Activated effector memory CD4-positive, alpha-beta T cell treated with anti-CD3 and anti-CD28 coated beads, Interleukin-2, amount 50 U/mL, for 16 hours (primary cell): ENCODE results near the gene PDCD4.
"Not testable (repeated sequence)": the region's sequence is repeated elsewhere in the genome, so short reads cannot be mapped to it uniquely, and the experiment has no call there.

ENCODE experiments used
- DNase-seq: peaks from one replicate; pipeline ENCODE4 v3.0.0-alpha.2; 2020

Gene PDCD4

GRCh38 chr10:110885932-110886674 lies 14.4 kb downstream of the PDCD4 start:
- DNase-seq = no peak

GRCh38 chr10:110887560-110887959 lies 15.8 kb downstream of the PDCD4 start:
- no peak for DNase-seq

GRCh38 chr10:110892602-110893288 lies 21.0 kb downstream of the PDCD4 start:
- DNase-seq = no peak

DNA sequence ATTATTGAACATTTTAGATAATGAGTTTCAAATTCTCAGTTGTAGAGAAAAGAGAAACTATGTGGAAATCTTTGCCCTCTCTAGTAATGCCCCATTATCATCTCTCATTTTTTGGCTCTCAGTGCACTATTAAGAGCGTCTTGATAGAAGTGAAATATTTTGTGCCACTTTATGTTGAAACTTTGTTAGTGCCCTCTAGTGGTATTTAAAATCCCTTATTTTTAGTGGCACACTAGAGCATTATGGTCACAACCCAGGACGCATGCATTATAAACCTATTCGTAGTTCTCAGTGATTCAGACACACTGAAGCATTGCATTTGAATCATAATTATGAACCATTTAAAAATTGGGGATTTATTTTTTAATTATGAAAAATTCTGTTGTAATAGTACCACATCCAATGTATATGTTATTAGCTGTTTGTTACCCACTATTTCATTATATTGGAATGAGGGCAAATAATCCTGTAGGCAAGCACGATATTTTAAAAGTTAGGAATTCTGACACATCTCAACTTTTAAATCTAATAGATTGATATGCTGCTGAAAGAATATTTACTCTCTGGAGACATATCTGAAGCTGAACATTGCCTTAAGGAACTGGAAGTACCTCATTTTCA lies 21.9 kb downstream of the PDCD4 start:
- DNase-seq = no peak

DNA sequence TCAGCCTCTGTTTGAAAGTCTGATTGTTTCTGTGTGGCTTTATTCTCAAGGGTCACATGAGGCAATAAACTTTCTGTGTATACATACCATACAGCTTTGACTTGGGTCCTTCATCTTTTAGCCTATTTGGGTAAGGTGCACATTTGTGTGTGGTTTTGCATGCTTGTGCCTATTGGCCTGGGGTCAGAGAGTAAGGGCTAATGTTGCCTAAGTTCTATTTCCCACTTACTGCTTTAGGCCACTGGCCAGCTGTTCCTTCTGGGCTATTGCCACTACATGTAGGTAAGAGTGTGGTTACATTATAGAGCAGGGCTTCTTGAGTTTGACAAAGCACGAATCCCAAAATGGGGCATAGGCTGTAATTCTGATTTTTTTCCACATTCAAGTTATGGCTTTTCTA lies 25.5 kb downstream of the PDCD4 start:
- DNase-seq = no peak

- no peak for DNase-seq
Observed at GRCh38 chr10:110898391-110898790, 26.7 kb downstream of the PDCD4 start.

DNA sequence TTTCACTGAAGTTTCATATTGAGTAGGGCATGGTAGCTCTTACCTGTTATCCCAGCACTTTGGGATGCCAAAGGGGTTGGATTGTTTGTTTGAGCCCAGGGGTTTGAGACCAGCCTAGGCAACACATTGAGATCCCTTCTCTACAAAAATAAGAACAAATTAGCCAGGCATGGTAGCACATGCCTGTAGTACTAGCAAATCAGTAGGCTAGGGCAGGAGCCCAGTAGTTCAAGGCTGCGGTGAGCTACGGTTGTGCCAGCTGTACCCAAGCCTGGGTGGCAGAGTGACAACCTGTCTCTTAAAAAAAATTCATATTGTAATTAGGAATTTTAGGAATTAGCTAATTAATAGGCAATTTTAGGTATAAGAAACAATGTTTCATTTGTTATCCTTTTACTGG lies 29.3 kb downstream of the PDCD4 start:
- no peak for DNase-seq

DNA sequence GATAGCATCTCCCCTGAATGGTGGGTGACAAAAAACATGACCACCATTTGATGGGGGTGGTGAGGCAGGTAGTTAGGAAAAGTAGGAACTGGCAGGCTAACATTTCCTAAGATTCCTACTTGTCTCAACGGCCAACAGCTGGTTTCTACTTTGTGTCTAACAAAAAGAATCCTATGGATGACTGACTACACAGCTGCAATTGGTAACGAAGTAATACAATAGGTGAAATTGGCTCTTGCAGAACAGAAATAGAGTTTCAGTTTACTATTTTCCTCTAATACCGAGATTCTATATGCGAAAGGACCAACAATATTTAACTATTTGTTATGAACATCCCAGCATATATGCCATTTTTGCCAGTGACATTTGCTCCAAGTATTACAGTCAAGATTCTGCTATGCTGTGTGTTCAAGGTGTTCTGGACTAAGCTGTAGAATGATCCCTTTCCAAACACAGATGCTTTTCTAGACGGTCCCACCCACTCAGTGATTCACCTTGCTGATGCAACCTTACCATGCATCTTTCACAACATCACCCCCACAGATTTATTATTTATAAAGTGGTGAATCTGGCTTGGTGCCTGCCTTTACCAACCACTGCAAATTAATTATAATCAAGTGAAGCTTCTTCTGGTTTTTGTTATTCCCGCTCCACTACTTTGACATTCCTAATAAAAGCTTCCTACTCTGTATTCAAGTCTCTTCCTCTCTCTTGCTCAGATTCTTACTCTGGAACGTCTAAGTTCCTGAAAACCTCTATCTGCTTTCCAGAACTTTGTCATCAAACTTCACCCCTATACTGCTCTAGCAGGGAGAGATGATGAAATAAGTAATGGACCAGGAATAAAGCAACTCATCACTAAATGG lies 30.5 kb downstream of the PDCD4 start:
- DNase-seq = peak; percentile 72

DNA sequence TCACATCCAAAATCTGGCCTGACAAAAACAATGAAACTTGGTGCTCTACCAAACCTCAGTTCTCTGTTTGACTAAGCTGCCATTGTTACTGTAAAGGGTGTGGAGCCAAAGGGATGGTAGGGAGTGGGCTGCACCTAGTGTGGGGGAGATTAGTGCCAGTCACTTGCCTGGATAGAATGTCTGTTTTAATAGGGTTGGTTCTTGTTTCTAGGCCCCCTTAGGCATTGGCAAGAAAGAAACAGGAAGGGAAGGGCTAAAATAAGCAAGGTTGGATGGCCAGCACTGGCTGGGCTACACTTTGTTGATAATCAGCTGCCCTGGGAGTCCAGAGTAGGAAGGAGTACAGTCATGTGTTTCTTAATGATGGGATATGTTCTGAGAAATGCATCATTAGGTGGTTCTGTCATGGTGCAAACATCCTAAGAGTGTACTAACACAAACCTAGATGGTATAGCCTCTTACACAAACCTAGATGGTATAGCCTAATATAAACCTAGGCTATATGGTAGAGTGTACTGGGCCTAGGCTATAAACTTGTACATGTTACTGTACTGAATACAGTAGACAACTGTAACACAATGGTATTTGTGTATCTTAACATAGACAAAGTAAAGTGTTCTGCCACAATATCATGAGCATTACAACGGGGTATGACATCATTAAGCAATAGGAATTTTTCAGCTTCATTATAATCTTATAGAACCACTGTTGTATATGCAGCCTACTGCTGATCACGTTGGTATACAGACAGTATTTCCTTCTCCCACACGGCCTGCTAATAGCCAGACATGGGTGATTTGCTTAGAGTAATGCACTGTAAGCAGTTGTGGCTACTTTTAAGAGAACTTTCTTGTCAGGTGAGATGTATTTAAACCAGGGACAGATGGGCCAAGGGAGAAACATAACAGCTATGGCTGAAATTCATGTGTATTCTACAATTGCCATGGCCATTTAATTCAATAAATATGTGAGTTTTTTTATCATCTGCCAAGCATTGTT lies 31.9 kb downstream of the PDCD4 start:
- no peak for DNase-seq

GRCh38 chr10:110910138-110910537 lies 38.4 kb downstream of the PDCD4 start:
- DNase-seq = no peak

- DNase-seq = no peak
Observed at GRCh38 chr10:110912374-110912773, 40.6 kb downstream of the PDCD4 start.

DNA sequence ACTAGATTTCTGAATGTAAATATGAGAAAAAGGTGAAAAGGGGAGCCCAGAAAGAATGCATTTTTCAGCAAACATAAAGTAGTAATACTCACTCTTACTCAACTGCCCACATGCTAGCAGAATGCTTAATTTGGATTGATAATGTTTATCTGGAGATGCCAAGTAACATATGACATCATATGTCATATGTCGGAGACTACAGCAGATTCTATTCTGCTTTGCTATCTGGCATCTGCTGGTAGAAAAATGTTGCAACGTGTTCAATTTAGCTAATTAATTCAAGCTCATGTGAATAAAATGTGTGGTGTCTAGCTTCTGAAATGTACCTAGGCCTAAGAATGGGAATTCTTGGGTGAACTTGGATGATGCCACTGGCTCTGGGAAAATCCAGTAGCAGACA lies 42.7 kb downstream of the PDCD4 start:
- no peak for DNase-seq

DNA sequence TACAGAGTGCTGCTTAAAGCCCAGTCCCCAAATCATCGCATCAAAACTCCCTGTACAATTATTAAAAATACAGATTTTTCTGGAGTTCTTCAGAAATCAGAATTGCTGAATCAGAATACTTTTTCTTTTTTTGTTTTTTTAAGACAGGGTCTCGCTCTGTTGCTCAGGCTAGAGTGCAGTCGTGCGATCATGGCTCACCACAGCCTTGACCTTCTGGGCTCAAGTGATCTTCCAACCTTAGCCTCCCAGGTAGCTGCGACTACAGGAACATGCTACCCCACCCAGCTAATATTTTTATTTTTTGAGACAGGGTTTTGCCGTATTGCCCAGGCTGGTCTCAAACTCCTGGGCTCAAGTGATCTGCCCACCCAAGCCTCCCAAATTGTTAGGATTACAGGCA lies 43.3 kb downstream of the PDCD4 start:
- DNase-seq = no peak

DNA sequence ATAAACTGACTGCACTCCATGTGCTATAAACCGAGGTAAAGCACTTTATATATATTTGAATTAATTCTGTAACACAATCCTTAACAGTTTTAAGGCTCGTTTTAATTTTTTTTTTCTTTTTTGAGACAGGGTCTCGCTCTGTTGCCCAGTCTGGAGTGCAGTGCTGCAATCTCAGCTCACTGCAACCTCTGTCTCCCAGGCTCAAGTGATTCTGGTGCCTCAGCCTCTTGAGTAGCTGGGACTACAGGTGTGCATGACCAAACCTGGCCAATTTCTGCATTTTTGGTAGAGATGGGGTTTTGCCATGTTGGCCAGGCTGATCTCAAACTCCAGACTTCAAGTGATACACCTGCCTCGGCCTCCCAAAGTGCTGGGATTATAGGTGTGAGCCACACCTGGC lies 43.9 kb downstream of the PDCD4 start:
- not testable (repeated sequence) for DNase-seq

GRCh38 chr10:110916554-110917346 lies 45.0 kb downstream of the PDCD4 start:
- no peak for DNase-seq

- DNase-seq = peak; percentile 94
Observed at GRCh38 chr10:110918269-110918642, 46.5 kb downstream of the PDCD4 start.

DNA sequence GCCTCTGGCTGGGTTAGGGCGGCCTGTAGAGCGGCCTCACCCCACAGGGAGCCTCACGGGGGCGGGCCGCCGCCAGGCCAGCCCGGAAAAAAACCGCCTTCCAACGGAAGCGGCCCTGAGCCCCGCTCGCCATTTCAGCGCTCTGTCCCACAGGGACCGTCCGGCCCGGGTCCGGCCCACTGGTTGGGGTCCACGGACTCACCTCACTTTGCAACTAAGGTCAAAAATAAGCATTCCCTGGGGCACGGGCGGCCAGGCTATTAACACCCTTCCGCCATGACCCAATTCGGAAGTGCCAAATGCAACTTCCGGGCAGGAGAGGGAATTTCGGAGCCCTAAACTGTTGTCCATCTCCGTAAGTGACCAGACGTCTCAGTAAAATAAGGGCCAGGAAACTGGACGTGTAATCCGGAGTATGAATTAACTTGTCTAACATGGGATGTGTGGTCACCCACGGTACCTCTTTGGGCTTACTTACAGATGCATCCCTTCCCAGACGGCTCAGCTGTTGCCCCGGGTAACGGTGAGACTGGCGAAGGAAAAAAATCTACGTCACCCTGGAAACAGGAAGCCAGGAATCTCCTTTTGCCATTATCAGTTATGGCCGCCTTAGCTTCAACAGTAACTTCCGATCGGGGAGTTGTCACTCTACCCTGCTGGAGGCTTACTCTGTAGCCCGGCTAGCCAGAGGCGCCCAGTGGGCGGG lies 47.1 kb downstream of the PDCD4 start, which contains the start of gene BBIP1:
Gene BBIP1, minus strand, starts transcription at position 538 of the 706 bp plus-strand sequence. CDS start 1,023 bp downstream, outside the sequence.
- DNase-seq = no peak

- peak; percentile 99 for DNase-seq
Observed at GRCh38 chr10:110919349-110919931, 47.7 kb downstream of the PDCD4 start, which contains the start of gene SHOC2. TSS of gene SHOC2 (plus strand) at chr10:110919604. CDS start at chr10:110964359, 44,755 bp downstream.
